HUES6 (cell line): ENCODE results near the gene NHLRC4.
A peak's percentile ranks its signal among the peaks of the same experiment; 100 is the strongest.

Experiments used
- H3K27ac ChIP-seq: 2 replicates; pipeline ENCODE4 v1.7.0; 2013; ENCODE audit warnings: low read depth, mild to moderate bottlenecking, low read length, inconsistent platforms
- H3K27me3 ChIP-seq: 2 replicates; pipeline ENCODE4 v1.6.1; 2013; ENCODE audit warnings: low read length; ENCODE audit not compliant: control insufficient read depth, insufficient read depth
- H3K36me3 ChIP-seq: 2 replicates; pipeline ENCODE4 v1.6.1; 2013; ENCODE audit warnings: low read length; ENCODE audit not compliant: control insufficient read depth, insufficient read depth
- H3K4me1 ChIP-seq: 2 replicates; pipeline ENCODE4 v1.6.1; 2013; ENCODE audit warnings: low read length; ENCODE audit not compliant: control insufficient read depth, insufficient read depth
- H3K4me3 ChIP-seq: 2 replicates; pipeline ENCODE4 v1.5.1; 2013; ENCODE audit warnings: low read depth, low read length
- H3K9ac ChIP-seq: one replicate; pipeline ENCODE4 v1.6.1; 2013; ENCODE audit warnings: mild to moderate bottlenecking, low read length
- H3K9me3 ChIP-seq: 2 replicates; pipeline ENCODE4 v1.6.1; 2013; ENCODE audit warnings: low read depth, low read length; ENCODE audit not compliant: control insufficient read depth, insufficient read depth

NHLRC4 gene

DNA sequence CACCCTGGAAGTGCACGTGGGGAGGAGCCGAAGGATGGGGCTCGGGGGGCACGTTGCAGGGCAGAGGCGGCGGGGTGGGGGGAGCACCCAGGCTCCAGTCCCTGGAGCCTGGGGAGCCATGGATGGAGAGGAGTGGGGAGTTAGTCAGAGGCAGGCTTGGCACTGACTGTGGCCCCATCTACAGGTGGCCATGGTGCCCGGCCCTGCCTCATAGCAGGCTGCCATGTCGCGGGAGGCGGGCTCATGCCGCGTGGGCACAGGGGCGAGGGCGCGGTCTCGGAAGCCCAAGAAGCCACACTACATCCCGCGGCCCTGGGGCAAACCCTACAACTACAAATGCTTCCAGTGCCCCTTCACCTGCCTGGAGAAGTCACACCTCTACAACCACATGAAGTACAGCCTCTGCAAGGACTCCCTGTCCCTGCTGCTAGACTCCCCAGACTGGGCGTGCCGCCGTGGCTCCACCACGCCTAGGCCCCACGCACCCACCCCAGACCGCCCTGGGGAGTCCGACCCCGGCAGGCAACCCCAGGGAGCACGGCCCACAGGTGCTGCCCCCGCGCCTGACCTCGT, 3.6 kb upstream of the NHLRC4 start:
- Histone ChIP-seq H3K27ac (no peak overlapping the region), H3K9me3 (no peaks in the 10 kb centered on the region), H3K4me1 (peaks cover 27% of the 10 kb centered on the region), H3K27me3 (peaks cover 44% of the 10 kb centered on the region), H3K36me3 (no peaks in the 10 kb centered on the region), H3K4me3 (no peak overlapping the region), H3K9ac (no peak overlapping the region)

DNA sequence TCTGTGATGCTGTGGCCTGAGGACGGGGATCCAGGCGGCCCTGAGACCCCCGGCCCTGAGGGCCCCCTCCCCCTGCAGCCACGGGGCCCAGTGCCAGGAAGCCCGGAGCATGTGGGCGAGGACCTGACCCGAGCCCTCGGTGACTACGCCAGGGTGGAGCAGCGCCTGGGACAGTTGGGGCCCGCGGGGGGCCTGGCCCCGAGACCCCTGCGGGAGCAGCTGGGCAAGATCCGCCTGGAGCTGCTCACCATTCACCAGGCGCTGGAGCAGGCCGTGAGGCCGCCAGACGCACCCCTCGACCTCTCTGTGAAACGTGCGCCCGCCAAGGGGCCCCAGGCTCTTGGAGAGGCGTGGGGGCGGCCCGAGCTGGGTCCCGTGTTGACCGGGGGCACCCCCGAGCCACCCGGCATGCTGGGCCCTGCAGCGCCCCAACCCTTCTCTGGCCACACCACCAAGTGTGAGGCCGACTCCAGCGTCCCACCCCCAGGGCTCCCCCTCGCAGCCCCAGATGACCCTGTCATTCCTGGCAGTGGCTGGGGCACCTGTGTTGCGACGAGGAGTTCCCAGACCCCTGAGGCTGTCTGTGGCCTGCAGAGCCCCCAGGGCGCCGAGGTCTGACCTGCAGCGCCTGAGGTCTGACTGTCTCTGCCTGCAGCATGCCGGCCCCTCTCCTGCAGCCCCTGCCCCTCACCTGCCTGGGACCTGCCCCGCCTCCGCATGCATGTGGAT, 2.0 kb upstream of the NHLRC4 start:
- Histone ChIP-seq H3K27me3 (peaks cover 27% of the 10 kb centered on the region), H3K27ac (no peak overlapping the region), H3K4me3 (no peak overlapping the region), H3K9me3 (no peaks in the 10 kb centered on the region), H3K9ac (no peak overlapping the region), H3K36me3 (no peaks in the 10 kb centered on the region), H3K4me1 (peaks cover 28% of the 10 kb centered on the region)

DNA sequence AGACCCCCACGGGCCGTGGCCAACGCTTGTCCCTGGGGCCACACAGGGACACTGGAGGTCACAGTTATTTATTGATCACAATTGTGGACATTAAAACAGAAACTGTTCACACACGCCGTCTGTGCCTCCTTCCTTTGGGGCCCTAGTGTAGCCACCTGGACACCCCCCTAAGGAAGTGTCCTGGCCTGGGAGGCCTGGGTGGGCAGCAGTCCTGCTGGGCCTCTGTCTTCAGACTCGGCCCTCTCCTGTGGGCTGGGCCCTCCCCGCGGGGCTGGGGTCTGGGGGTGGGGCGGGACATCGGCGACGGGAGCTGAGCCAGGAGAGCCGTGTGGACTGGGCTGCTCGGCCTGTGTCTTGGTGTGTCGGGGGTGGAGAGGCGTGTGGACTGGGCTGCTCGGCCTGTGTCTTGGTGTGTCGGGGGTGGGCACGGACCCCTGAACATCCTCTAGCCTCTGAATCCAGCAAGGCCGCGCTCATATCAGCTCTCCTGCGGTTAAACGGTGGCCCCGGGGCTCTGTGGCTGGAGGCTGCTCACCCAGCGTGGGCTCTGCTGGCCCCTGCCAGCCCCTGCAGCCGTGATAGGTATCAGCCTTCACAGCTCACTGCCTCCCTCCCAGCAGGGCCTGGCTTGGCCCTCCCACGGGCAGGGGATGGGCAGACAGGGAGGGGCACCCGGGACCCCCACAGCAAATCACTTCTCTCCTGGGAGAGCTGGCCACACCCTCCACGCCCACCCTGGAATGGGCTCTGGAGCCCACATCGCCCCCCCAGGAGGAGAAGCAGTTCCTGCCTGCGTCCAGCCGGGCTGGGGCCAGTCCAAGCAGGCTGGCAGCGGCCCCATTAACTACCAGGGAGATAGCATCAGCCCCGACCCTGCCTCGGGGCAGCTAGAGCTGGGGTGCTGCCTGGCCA, 1.1 kb upstream of the NHLRC4 start:
- H3K36me3 ChIP-seq: no peaks in the 10 kb centered on the region
- H3K9ac ChIP-seq: no peak overlapping the region
- no peak overlapping the region for H3K4me3 ChIP-seq
- no peak overlapping the region for H3K27ac ChIP-seq
- H3K4me1 ChIP-seq: peaks cover 30% of the 10 kb centered on the region
- H3K9me3 ChIP-seq: no peaks in the 10 kb centered on the region
- peaks cover 21% of the 10 kb centered on the region for H3K27me3 ChIP-seq

DNA sequence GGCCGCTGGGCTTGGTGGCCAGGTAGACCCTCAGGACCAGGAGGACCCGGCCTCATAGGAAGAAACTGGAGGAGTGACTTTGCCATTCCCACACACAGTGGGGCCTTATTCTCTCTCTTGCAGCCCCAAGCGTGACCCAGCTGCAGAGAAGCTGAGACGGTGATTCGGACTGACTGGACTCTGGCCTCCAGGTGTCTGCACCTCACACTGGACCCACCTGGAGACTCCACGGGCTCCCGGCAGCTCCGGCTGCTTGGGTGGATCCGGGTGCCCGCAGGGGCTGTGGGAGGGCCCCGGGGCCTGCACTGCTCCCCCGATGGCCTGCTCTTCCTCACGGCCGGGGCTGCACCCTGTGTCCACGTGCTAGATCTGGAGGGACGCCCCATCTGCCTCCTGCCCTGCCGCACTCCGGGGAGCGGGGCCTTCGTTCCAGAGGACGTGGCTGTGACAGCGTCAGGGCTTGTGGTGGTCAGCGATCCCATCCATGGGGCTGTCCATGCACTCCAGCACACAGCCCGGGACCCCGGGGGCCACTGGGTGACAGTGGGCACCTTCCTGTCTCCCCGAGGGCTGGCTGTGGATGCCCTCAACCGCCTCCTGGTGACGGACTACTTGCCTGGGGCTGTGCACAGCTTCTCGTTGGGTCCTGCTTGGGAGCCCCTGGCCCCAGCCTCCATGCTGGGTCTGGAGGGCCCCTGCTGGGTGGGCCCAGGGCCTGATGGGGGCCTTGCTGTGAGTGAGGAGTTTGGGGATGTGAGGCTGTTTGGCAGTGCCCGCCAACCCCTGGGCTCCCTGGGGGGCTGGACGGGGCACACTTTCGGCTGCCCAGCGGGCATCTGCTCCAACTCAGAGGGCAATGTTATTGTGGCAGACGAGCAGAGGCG, 810 bp downstream of the NHLRC4 start:
- Histone ChIP-seq H3K9me3 (no peaks in the 10 kb centered on the region), H3K27ac (no peak overlapping the region), H3K27me3 (peaks cover 2% of the 10 kb centered on the region), H3K4me1 (peaks cover 32% of the 10 kb centered on the region), H3K4me3 (no peak overlapping the region), H3K36me3 (0 out of 2 replicates have a peak, but pooled peaks cover 2% of the 10 kb centered on the region), H3K9ac (no peak overlapping the region)

DNA sequence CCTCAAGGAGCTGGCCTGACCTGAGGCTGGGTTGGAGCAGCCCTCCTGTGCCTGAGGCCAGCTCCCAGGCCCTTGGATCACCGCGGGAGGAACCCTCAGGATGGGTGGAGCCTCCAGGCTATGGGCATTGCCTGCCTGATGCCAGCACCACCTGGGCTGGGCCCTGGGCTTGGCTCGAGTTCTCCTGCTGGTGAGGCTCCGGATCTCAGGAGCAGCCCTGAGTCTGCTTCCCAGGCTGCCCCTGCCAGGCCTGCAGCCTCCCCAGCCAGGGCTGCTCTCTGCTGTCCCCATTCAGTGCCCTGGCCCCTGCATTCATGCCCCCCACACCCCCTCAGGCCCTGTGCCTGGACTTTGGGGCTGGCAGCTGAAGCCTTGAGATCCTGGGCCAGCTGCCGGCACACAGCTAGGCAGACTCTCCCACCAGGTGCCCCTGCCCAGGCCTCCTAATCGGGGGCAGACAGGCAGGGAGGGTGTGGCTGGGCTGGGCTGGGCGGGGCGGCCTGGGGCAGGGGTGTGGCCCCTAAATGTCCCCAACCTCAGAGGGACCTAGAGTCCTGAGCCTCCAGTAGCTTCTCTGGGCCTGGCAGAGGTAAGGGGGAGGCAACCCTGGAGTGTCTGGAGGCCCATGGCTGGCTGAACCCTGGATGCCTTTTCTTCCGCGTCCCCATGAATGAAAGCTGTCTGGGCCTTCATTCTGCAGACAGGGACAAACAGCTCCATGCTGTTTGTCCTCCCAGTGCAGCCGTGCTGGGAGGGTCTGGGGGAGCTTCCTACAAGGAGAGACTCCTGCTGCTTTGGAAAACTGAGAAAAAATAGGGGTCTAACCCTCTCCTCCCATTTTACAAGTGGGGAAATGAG, 1.8 kb downstream of the NHLRC4 start:
- Histone ChIP-seq H3K27ac (no peak overlapping the region), H3K4me1 (peaks cover 32% of the 10 kb centered on the region), H3K36me3 (0 out of 2 replicates have a peak, but pooled peaks cover 2% of the 10 kb centered on the region), H3K9ac (peak overlapping the region; percentile 55), H3K9me3 (no peaks in the 10 kb centered on the region), H3K27me3 (no peaks in the 10 kb centered on the region), H3K4me3 (peak overlapping the region; percentile 95)

DNA sequence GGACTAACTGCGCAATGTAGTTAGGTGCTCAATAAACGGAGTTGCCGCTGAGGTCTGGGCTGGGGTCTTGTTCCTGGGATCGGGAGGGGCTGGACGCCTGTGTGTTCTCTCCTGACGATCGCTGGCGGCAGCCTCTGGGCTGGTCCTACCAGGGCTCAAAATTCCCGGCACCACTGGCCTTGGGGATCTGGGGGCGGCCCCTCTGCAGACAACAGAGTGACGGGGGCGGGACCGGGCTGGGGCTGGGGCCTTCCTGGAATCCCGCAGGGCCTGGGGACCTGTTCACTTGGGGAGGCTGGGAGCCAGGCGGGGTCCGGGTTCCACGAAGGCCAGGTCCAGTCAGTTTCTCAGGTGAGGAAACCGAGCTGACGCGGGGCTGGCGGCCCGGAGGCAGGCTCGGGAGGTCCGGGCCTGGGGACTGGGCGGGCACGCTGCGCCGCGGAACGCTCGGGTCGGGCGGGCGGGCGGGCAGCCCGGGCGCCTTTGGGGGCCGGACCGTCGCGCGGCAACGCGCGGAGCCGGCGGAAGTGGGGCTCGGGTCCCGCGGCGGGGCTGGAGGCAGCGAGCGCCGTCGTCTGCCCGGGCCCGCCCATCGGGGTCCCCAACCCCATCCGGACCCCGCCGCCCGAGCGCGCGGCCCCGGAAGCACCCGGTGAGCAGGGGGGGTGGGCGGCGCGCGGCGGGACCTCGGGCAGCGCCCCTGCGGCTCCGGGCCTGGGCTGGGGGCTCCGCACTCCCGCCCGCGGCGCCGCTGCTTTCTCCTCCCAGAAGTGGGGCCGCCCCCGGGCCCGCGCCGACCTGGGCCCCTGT, 2.8 kb downstream of the NHLRC4 start, which contains the start of gene PIGQ:
PIGQ (plus strand) TSS at position 524 of the 810 bp plus-strand sequence. CDS start 4,107 bp downstream, outside the sequence.
- Histone ChIP-seq H3K4me3 (peak within 1 kb of the TSS; percentile 95), H3K27ac (peak within 1 kb of the TSS; percentile 84; the same call in 1 of the 2 replicates), H3K4me1 (peaks cover 32% of the 10 kb centered on the region), H3K9ac (peak within 1 kb of the TSS; percentile 70), H3K27me3 (no peaks in the 10 kb centered on the region), H3K36me3 (peaks cover 11% of the 10 kb centered on the region), H3K9me3 (no peaks in the 10 kb centered on the region)

DNA sequence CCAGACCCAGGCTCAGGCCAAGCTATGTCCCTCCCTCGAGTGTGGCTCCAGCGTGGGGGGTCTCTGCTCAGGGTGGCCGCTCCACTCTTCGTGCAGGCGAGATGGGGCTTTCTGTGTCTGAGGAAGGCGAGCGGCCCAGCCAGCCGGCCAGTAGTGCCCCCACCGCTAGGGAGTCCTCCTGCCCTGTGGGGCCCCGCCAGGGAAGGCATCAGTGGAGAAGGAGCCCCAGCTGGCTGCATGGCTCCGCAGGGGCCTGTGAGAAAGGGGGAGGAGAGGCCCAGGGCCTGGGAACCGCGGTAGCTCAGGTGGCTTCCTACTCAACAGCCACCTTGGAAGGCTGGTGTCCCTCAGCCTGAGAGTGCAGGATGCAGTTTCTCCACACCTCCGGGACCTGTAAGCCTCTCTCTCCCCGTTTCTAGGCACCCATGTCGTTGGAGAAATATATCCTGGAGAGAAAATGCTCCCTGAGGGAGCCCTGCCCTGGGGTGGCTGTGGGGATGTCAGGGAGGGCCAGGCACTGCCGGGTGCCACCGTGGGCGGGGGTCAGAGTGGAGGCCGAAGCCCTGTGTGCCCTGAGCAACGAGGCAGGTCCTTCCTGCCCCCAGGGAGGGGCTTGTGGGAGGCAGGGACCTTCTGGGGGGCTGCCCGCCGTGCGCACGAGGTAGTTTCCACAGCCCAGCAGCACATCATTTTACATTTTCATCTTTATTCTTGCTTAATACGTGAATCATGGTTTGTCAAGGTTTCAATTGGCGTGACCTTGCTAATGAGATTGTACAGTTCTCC, 6.3 kb downstream of the NHLRC4 start:
- Histone ChIP-seq H3K4me1 (peaks cover 10% of the 10 kb centered on the region), H3K27ac (no peak overlapping the region), H3K4me3 (no peak overlapping the region), H3K9ac (peak overlapping the region; percentile 24), H3K36me3 (peaks cover 24% of the 10 kb centered on the region), H3K27me3 (no peaks in the 10 kb centered on the region), H3K9me3 (no peaks in the 10 kb centered on the region)

DNA sequence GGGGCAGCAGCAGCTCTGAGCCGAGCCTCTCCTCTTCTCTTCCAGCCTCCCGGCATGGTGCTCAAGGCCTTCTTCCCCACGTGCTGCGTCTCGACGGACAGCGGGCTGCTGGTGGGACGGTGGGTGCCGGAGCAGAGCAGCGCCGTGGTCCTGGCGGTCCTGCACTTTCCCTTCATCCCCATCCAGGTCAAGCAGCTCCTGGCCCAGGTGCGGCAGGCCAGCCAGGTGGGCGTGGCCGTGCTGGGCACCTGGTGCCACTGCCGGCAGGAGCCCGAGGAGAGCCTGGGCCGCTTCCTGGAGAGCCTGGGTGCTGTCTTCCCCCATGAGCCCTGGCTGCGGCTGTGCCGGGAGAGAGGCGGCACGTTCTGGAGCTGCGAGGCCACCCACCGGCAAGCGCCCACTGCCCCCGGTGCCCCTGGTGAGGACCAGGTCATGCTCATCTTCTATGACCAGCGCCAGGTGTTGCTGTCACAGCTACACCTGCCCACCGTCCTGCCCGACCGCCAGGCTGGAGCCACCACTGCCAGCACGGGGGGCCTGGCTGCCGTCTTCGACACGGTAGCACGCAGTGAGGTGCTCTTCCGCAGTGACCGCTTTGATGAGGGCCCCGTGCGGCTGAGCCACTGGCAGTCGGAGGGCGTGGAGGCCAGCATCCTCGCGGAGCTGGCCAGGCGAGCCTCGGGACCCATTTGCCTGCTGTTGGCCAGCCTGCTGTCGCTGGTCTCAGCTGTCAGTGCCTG, 7.4 kb downstream of the NHLRC4 start:
- H3K27ac ChIP-seq: no peak overlapping the region
- H3K27me3 ChIP-seq: no peaks in the 10 kb centered on the region
- no peaks in the 10 kb centered on the region for H3K9me3 ChIP-seq
- H3K36me3 ChIP-seq: peaks cover 24% of the 10 kb centered on the region
- no peak overlapping the region for H3K4me3 ChIP-seq
- no peak overlapping the region for H3K9ac ChIP-seq
- H3K4me1 ChIP-seq: peaks cover 9% of the 10 kb centered on the region
